K562 (cell line): ENCODE data around the gene MAP4K1. TPM values are rescaled to one million over a fixed set of nuclear protein-coding genes. Genes with fewer than 3 reads are reported as not detected.

Source experiments
- ATAC-seq: fragments of 200-7000 bp; cut with Tn5 transposase; 3 replicates; pipeline ENCODE4 v1.9.1; 2020; ENCODE audit warnings: moderate library complexity
- BruUV-seq: library from RNA; stranded (reverse); fragments of 400-500 nt; replicated peaks from 2 replicates; lab custom pipeline; 2021; lab: Mats Ljungman, UMichigan
- CTCF ChIA-PET: fragments of 300-600 bp; formaldehyde crosslinking; extraction: SDS; loops from one replicate; lab custom pipeline; 2021; ENCODE audit warnings: low intra/inter-chr PET ratio; lab: Yijun Ruan, JAX
- POLR2A ChIA-PET: fragments of 300-600, 350-650 bp; sonication (Branson Sonifier 250); formaldehyde crosslinking; extraction: SDS; loops from one replicate; lab custom pipeline; 2021; ENCODE audit warnings: antibody characterized with exemption, inconsistent platforms; lab: Yijun Ruan, JAX
- DNase-seq, 4 experiments: peaks; one replicate each; pipeline versions ENCODE4 v3.0.0 to v3.0.0-alpha.2; 2011 to 2018; ENCODE audit warnings: low spot score in 3 of 4, mixed read lengths in 3 of 4; ENCODE audit errors: extremely low read depth in 1 of 4
- FAIRE-seq: peaks from 2 replicates; lab custom pipeline; 2011; peaks lifted over from hg19 to GRCh38; lab: Jason Lieb, UNC
- H2AFZ ChIP-seq: 2 replicates; pipeline ENCODE4 v1.6.0; 2011; ENCODE audit warnings: low read depth, low read length, control low read depth, inconsistent platforms
- H3K27ac ChIP-seq: fragments of 200-600 bp; 3 replicates; pipeline ENCODE4 v1.8.0; 2011; ENCODE audit warnings: low read depth, mild to moderate bottlenecking, control low read depth, inconsistent platforms, low read length, moderate library complexity, mixed read lengths; ENCODE audit errors: extremely low read depth
- H3K27me3 ChIP-seq, 2 experiments: fragments of 300-600 bp in 1 of 2; 2 replicates in 1 of 2; 3 replicates in 1 of 2; pipeline versions ENCODE4 v1.6.0 to v1.8.0; 2011; ENCODE audit warnings: inconsistent platforms in 2 of 2, low read length in 2 of 2, mild to moderate bottlenecking in 1 of 2, mixed read lengths in 1 of 2, moderate library complexity in 1 of 2; ENCODE audit not compliant: control insufficient read depth in 2 of 2, insufficient read depth in 2 of 2
- H3K36me3 ChIP-seq: fragments of 300-600 bp; 3 replicates; pipeline ENCODE4 v1.8.0; 2011; ENCODE audit warnings: mild to moderate bottlenecking, low read length, inconsistent platforms; ENCODE audit not compliant: control insufficient read depth, insufficient read depth
- H3K4me1 ChIP-seq, 2 experiments: fragments of 200-600 bp in 1 of 2; replicated peaks in 1 of 2; 2 replicates in 1 of 2; 3 replicates in 1 of 2; pipeline versions ENCODE4 v1.5.1 to v1.8.0; 2011; ENCODE audit warnings: inconsistent platforms in 2 of 2, low read length in 2 of 2, mild to moderate bottlenecking in 1 of 2, mixed read lengths in 1 of 2, moderate library complexity in 1 of 2; ENCODE audit not compliant: control insufficient read depth in 2 of 2, insufficient read depth in 2 of 2
- H3K4me2 ChIP-seq: 2 replicates; pipeline ENCODE4 v1.6.1; 2011; ENCODE audit warnings: low read length, control low read depth, inconsistent platforms, mixed read lengths; ENCODE audit not compliant: insufficient read depth
- H3K4me3 ChIP-seq: fragments of 200-600 bp; sonication (generic), shearing (Covaris generic); 2 replicates; pipeline ENCODE4 v1.5.1; 2016; ENCODE audit warnings: control low read depth, inconsistent platforms
- H3K79me2 ChIP-seq: fragments of 200-600 bp; 3 replicates; pipeline ENCODE4 v1.8.0; 2011; ENCODE audit warnings: low read length, inconsistent platforms; ENCODE audit not compliant: control insufficient read depth, insufficient read depth
- H3K9ac ChIP-seq, 2 experiments: 2 replicates each; pipeline versions ENCODE4 v1.6.0 to v1.6.1; 2011; ENCODE audit warnings: low read depth in 2 of 2, low read length in 2 of 2, control low read depth in 1 of 2, inconsistent platforms in 1 of 2, mild to moderate bottlenecking in 1 of 2, mixed read lengths in 1 of 2; ENCODE audit not compliant: insufficient read depth in 1 of 2
- H3K9me1 ChIP-seq: one replicate; pipeline ENCODE4 v1.6.0; 2011; ENCODE audit warnings: inconsistent platforms, mild to moderate bottlenecking, low read length, moderate library complexity; ENCODE audit not compliant: control insufficient read depth, insufficient read depth
- H3K9me3 ChIP-seq: replicated peaks from 2 replicates; pipeline ENCODE4 v1.5.1; 2011; ENCODE audit warnings: low read depth, low read length, inconsistent platforms; ENCODE audit not compliant: control insufficient read depth, insufficient read depth
- H4K20me1 ChIP-seq: replicated peaks from 2 replicates; pipeline ENCODE4 v1.6.1; 2011; ENCODE audit warnings: low read length, inconsistent platforms, mixed read lengths; ENCODE audit not compliant: control insufficient read depth, insufficient read depth
- CBFA2T2 ChIP-seq: fragments of 450-650 bp; conservative IDR thresholded peaks from 2 replicates; pipeline ENCODE4 v1.6.1; 2017; ENCODE audit warnings: mild to moderate bottlenecking
- L3MBTL2 ChIP-seq: fragments of 450-650 bp; IDR thresholded peaks from 2 replicates; pipeline ENCODE4 v1.6.1; 2016; ENCODE audit warnings: mild to moderate bottlenecking, moderate library complexity
- SMARCC2 ChIP-seq: fragments of 450-650 bp; IDR thresholded peaks from 2 replicates; pipeline ENCODE4 v1.6.1; 2017; ENCODE audit warnings: antibody characterized with exemption, moderate library complexity, mild to moderate bottlenecking, low read depth
- ZBTB33 ChIP-seq: sonication (generic); formaldehyde crosslinking; IDR thresholded peaks from 2 replicates; pipeline ENCODE4 v1.8.1; 2023; ENCODE audit warnings: mild to moderate bottlenecking, missing genetic modification reagents
- ZNF57 ChIP-seq: fragments of 450-650 bp; formaldehyde crosslinking; IDR thresholded peaks from 2 replicates; pipeline ENCODE4 v1.4.0; 2020; ENCODE audit warnings: mild to moderate bottlenecking, moderate library complexity
- WGBS: fragments of 100-300 bp; shearing (Covaris generic); methylation state at CpG from one replicate; pipeline ENCODE4 v1.1.6; 2016; ENCODE audit warnings: low coverage, mixed read lengths; ENCODE audit not compliant: insufficient coverage; ENCODE audit errors: missing lambda C conversion rate; 5-methylcytosine and 5-hydroxymethylcytosine counted together
- in situ Hi-C: fragments of 300-500 bp; cut with MboI; formaldehyde crosslinking; loops from 4 replicates; pipeline ENCODE4 v1.15.0; 2018; ENCODE audit warnings: inconsistent platforms, mixed read lengths
- intact Hi-C: fragments of 100-400 bp; cut with micrococcal nuclease; formaldehyde crosslinking; loops from 2 replicates; pipeline ENCODE4 v1.14.2; 2022
- polyA plus RNA-seq, 8 experiments: library from polyadenylated mRNA; depleted of rRNA in 4 of 8; stranded (reverse) in 5 of 8; unstranded in 3 of 8; fragments of >200 nt; fragmentation: Nextera tagmentation in 2 of 8; fragmentation: Illumina TruSeq in 1 of 8; extraction: Ambion mirVana in 2 of 8; extraction: Trizol in 1 of 8; gene quantifications; 2 replicates each; pipeline versions ENCODE4 v1.2.1 to v1.2.3, GENCODE V29; 2011 to 2014; ENCODE audit warnings: inconsistent platforms in 1 of 8, missing spikeins in 1 of 8
- total RNA-seq, 7 experiments: library from RNA; depleted of rRNA in 6 of 7; stranded (reverse); fragments of >200 nt in 6 of 7; fragmentation: Illumina TruSeq in 2 of 7; extraction: Trizol in 2 of 7; gene quantifications; 2 replicates each; pipeline versions ENCODE4 v1.2.1 to v1.2.3, GENCODE V29; 2011 to 2021; ENCODE audit warnings: low replicate concordance in 1 of 7
- TF ChIP-seq, protein P1 (sequence below): fragments of 450-650 bp; conservative IDR thresholded peaks from 2 replicates; pipeline ENCODE4 v1.6.1; 2016; ENCODE audit warnings: missing genetic modification characterization, low read depth, mild to moderate bottlenecking, control low read depth, missing compliant biosample characterization
- TF ChIP-seq, protein P2 (sequence below): IDR thresholded peaks from 3 replicates; pipeline ENCODE4 v1.6.1; 2011; ENCODE audit warnings: borderline replicate concordance, mild to moderate bottlenecking; ENCODE audit not compliant: insufficient read length, insufficient read depth

The MAP4K1 gene
- total and polyA plus RNA-seq, 9 of the 15 experiments (the other 6 are each of a cell fraction or from before 2014, with no cell fraction given), result 0.14 to 3.2 (median 0.73) TPM; not detected in 1

GRCh38 chr19:38666663-38667511, 49.1 kb upstream of the MAP4K1 start (continued):
- TF ChIP-seq ZBTB33 (CRISPR knock-in tag) (0 out of 2 replicates have a peak, but pooled peaks have one; percentile 12), ZNF57 (CRISPR knock-in tag) (no peak), CBFA2T2 (no peak)

DNA sequence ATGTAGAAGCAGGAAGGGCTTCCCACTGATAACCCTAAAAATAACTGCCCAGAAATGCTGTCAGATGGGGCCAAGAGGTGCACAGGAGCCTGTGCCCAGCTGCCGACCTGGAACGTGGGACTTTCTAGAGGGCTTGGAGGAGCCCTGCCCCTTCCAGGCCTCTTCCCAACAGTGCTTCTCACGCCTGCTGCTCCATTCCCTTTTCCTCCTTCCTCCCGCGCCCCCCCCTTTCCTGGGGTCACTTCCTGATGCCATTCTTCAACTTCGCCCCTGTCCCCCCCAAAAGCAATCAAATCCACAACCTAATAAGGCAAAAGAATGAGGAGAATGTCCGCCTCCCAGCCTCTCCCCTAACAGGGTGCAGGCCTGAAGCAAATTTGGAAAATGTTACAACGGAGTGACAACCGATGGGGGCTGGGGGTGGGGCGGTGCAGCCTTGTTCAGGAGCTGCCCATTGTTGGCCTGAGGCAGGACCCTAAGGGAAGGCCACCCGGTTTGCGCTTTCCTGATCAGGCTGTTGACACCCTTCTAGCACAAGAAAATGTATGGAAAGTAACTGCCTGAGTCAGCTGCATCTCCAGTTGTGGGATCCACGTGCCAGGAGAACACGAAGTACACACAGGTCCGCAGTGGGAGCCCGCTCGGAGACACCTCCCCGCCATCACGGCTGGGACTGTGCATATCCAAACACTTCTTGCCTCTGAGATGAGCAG, 48.4 kb upstream of the MAP4K1 start:
- DNase-seq (no peak), FAIRE-seq (no peak), ATAC-seq (no peak)
- H3K4me2 ChIP-seq, result no peak overlapping the region; the same call in 1 of the 2 replicates
- H3K9ac ChIP-seq, result peak overlapping the region; percentile 16 to 83; a peak in 2 of 4 replicates
- in situ Hi-C loops, result no loop called here
- H3K4me3 ChIP-seq, result no peak overlapping the region
- H4K20me1 ChIP-seq, result peaks cover 47% of the 10 kb centered on the region
- peaks cover 6% of the 10 kb centered on the region for H3K9me1 ChIP-seq
- H3K79me2 ChIP-seq, result peaks cover 96% of the 10 kb centered on the region
- no TSS peak for BruUV-seq
- no peaks in the 10 kb centered on the region for H3K27me3 ChIP-seq
- ChIA-PET POLR2A (interaction anchor here (0.6 to 5.2 kb wide), 2 partner anchors 13 to 849 kb away, joined by 3 to 20 read pairs; partner anchors contain the start of gene SELENOV), CTCF (no interaction called here)
- H3K4me1 ChIP-seq, result peaks cover 61 to 86% of the 10 kb centered on the region in 2 experiments
- H3K27ac ChIP-seq, result peak overlapping the region; percentile 35; the same call in 1 of the 3 replicates
- no peaks in the 10 kb centered on the region for H3K9me3 ChIP-seq
- WGBS, result 71% methylated on average over 17 of the region's 19 CpGs
- no peak overlapping the region for H2AFZ ChIP-seq
- intact Hi-C loops, result no loop called here
- peaks cover 64% of the 10 kb centered on the region for H3K36me3 ChIP-seq
- TF ChIP-seq, protein P1, sequence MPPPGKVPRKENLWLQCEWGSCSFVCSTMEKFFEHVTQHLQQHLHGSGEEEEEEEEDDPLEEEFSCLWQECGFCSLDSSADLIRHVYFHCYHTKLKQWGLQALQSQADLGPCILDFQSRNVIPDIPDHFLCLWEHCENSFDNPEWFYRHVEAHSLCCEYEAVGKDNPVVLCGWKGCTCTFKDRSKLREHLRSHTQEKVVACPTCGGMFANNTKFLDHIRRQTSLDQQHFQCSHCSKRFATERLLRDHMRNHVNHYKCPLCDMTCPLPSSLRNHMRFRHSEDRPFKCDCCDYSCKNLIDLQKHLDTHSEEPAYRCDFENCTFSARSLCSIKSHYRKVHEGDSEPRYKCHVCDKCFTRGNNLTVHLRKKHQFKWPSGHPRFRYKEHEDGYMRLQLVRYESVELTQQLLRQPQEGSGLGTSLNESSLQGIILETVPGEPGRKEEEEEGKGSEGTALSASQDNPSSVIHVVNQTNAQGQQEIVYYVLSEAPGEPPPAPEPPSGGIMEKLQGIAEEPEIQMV (tag), result no peak
- TF ChIP-seq, protein P2, sequence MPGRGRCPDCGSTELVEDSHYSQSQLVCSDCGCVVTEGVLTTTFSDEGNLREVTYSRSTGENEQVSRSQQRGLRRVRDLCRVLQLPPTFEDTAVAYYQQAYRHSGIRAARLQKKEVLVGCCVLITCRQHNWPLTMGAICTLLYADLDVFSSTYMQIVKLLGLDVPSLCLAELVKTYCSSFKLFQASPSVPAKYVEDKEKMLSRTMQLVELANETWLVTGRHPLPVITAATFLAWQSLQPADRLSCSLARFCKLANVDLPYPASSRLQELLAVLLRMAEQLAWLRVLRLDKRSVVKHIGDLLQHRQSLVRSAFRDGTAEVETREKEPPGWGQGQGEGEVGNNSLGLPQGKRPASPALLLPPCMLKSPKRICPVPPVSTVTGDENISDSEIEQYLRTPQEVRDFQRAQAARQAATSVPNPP, result no peak
- TF ChIP-seq L3MBTL2 (peak; percentile 29; the same call in 1 of the 2 replicates), SMARCC2 (no peak)
